ENCODE results near the gene APBA2.
"Not testable (repeated sequence)": the region's sequence is repeated elsewhere in the genome, so short reads cannot be mapped to it uniquely, and the experiment has no call there.

APBA2 gene

DNA sequence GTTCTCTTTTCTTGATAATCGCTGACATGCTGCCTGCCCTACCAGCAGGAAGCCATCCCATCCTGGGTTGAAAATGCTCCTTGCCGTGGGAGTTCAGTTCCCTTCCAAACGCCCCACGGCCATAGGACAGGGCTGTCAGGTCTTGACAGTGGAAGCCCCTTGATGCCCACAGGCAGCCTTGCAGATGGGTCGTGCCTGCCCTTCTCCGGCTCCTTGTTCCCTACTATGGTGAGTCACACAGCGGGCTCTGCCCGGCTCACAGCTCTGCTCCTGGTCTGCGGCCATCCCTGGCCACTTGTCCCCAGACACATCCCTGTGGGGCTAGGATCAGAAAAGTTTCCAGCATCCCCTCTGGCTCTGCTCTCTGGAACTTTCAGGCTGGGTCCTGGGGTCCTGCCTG lies 6.2 kb upstream of the APBA2 start:
- no peak for DNase-seq

GRCh38 chr15:28880680-28881079 lies 5.1 kb upstream of the APBA2 start:
- no peak for DNase-seq

- peak; percentile 2 for DNase-seq
These were observed 4.6 kb upstream of the APBA2 start for GRCh38 chr15:28881170-28881569.

GRCh38 chr15:28881600-28881999 lies 4.2 kb upstream of the APBA2 start:
- DNase-seq, result no peak

- DNase-seq, result peak; percentile 1
These were observed 1.4 kb upstream of the APBA2 start for GRCh38 chr15:28884151-28884940.

GRCh38 chr15:28885128-28885629 lies 595 bp upstream of the APBA2 start:
- DNase-seq, result peak; percentile 6

- peak; percentile 10 for DNase-seq
These were observed 911 bp downstream of the APBA2 start for GRCh38 chr15:28886431-28887338.

- DNase-seq, result no peak
These were observed 1.8 kb downstream of the APBA2 start for GRCh38 chr15:28887339-28888174.

GRCh38 chr15:28888302-28888894 lies 2.6 kb downstream of the APBA2 start:
- no peak for DNase-seq

DNA sequence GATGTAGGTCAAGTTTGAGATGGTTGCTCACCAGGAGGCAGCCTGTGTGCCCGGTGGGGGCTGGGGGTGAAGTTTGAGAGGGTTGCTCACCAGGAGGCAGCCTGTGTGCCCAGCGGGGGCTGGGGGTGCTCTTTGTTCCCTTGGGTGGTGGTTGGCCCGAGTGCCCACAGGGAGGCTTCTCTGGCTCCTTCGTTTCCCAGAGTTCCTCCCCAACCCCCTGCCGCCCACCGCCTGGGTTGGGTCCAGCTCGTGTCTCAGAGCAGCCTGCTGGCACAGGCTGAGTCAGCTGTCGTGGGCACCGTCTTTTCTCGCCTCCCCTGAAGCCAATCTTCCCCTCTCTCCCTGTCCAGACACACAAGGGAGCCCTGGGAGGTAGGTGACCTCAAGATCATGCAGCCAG lies 3.1 kb downstream of the APBA2 start:
- no peak for DNase-seq

DNA sequence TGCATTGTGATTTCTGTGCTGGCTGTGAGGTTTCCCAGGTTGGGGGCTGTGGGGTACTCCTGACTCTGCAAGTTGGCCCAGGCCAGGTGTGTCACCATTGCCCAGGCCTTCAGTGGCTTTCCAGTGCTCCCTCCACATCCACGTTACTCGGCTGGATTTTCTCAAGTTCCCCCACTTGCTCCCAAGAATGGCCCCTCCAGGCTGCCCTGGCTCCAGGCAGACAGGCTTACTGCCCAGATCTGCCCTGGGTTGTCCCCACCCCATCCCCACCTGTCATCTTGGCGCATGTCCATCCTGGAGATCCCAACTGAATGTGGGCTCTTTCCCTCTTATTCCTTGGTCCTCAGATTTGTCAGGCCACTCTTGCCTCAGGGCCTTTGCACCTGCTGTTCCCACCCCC lies 3.6 kb downstream of the APBA2 start:
- no peak for DNase-seq

GRCh38 chr15:28889871-28890270 lies 4.1 kb downstream of the APBA2 start:
- DNase-seq, result not testable (repeated sequence)

- DNase-seq, result not testable (repeated sequence)
These were observed 4.5 kb downstream of the APBA2 start for GRCh38 chr15:28890291-28890690.

DNA sequence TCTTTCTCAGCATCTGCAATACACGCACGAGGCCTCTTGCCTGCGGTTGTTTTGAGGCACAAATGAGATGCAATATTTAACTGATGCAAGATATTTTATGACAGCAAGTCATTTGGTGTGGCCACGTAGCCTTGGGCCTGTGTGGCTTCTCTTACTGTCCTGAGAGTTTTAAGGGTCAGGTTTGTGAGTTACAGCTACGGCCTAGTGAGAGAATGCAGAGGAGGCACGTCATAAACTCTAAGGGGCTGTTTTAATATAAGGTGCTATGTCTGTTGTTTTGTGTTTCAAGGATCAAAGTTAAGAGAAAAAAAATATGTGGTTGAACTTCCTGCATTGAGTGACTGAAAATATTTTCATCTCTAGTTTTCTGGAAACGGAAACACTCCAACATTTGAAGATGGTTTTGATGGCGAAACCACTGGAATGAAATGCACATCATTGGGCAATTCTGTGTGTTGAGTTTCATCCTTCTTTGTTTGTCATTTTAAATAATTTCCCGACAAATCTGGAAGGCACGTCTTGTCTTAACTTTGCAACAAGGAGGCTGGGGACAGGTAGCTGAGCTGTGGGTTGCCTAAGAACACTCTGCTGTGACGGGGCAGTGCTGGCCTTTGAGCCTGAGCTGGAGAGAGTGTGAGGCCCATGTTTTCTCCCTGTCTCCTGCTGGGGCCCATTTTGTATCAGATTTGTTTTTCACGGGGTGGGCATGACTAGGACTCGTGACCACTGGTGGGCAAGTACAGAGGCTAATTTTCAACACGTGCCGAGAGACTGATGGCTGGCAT lies 5.1 kb downstream of the APBA2 start:
- DNase-seq, result no peak

GRCh38 chr15:28891588-28891987 lies 5.8 kb downstream of the APBA2 start:
- DNase-seq, result no peak

DNA sequence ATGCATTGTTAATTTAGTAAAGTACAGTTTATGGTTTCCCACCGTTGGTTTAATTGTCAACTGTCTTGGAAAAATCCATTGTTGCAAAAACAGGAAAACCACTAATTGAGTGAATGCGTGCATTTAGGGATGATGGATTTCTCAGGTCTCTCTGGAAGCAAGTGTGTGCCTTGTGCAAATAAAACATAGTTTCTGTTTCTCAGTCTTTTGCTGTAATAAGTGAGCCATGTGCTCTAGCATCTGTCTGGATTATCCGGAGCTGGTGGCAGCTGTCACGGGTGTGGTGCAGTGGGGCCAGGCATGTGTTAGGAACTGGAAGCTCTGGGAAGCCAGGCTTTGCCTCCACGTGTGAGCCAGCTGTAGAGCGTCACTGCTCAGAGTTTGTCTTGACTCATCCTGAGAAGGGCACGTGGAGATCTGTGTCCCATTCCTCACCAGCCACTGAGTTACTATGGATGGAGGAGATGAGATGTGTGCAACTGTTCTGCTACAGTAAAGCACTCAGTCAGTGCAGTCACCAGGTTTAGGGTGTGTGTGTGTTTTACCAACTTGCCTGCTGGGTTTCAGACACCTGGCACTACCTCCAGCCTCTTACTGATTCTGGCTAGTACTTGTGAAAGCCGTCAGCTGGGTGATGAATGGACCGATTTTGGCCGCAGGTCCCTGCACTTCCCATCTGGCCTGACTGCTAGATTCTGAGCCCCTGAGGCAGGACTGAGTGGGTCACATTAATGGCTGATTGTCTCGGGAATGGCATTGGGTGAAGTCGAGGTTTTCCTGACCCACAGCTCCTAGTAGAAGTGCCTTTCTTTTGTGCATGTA lies 7.2 kb downstream of the APBA2 start:
- peak; percentile 32 for DNase-seq

GRCh38 chr15:28894631-28895030 lies 8.9 kb downstream of the APBA2 start:
- DNase-seq, result no peak

DNA sequence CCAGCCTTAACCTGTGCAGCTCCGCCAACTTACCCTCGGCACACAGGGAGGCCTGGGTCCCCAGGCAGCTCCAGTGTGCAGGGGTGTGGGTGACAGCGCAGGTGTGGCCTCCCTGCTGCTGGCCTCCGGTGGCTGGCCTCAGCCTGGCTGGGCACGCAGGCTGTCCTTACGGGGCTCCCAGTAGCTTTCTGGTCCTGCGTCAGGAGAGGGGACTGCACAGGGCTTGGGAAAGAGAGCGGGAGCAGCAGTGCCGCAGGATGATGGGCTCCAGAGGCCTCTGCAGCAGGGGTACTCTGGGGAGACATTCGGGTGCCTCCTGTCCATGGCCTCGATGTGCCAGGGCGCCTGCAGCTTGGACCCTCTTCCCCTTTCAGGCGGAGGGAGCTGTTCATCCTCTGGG lies 9.4 kb downstream of the APBA2 start:
- DNase-seq, result no peak

DNA sequence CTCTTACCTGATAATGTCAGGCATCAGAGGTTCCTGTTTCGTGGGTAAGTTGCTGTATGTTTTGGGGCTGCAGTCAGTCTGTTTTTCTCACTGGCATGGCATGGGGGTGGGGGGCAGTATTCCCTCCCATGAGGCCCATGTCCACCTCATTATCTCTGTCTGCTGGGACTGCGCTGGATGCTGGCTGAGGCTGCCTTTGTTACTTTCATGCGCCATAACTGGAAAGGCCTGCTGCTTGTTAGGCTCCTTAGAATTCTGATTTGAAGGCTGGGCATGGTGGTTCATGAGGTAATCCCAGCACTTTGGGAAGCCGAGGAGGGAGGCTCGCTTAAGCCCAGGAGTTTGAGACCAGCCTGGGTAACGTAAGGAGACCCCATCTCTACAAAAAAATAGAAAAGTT lies 9.8 kb downstream of the APBA2 start:
- DNase-seq, result no peak

GRCh38 chr15:28896951-28897350 lies 11.2 kb downstream of the APBA2 start:
- DNase-seq, result no peak
